Progenitor cell of endocrine pancreas (in vitro differentiated cells): Measurements from ENCODE around the gene MAN2B2. TPM values are rescaled to one million over a fixed set of nuclear protein-coding genes. Genes with fewer than 3 reads are reported as not detected.
"Not testable (repeated sequence)": the region's sequence is repeated elsewhere in the genome, so short reads cannot be mapped to it uniquely, and the experiment has no call there.

Experiments used
- DNase-seq: peaks from one replicate; pipeline ENCODE4 v3.0.0; 2021; ENCODE audit warnings: low spot score; ENCODE audit not compliant: unreplicated experiment
- H3K27ac Mint-ChIP-seq: 2 replicates; pipeline ENCODE4 v1.8.0; 2021; ENCODE audit warnings: mild to moderate bottlenecking, moderate library complexity, mixed read lengths
- H3K27me3 Mint-ChIP-seq: 2 replicates; pipeline ENCODE4 v1.8.0; 2021; ENCODE audit warnings: mixed read lengths
- H3K36me3 Mint-ChIP-seq: 2 replicates; pipeline ENCODE4 v1.8.0; 2022; ENCODE audit warnings: mixed read lengths; ENCODE audit not compliant: insufficient read depth
- H3K4me1 Mint-ChIP-seq: 2 replicates; pipeline ENCODE4 v1.8.0; 2021; ENCODE audit warnings: low read depth, mixed read lengths
- H3K4me3 Mint-ChIP-seq: 2 replicates; pipeline ENCODE4 v1.8.0; 2021; ENCODE audit warnings: low read depth, mild to moderate bottlenecking, moderate library complexity, mixed read lengths
- H3K9me3 Mint-ChIP-seq: 2 replicates; pipeline ENCODE4 v1.8.0; 2021; ENCODE audit warnings: low read depth, mixed read lengths
- CTCF ChIP-seq: fragments of 200-600 bp; sonication (generic); IDR thresholded peaks from one replicate; pipeline ENCODE4 v1.5.0; 2021; ENCODE audit warnings: antibody characterized with exemption, mild to moderate bottlenecking; ENCODE audit not compliant: unreplicated experiment
- total RNA-seq: library from RNA; stranded (reverse); gene quantifications from 2 replicates; pipeline ENCODE4 v1.2.1, GENCODE V29; 2021

The MAN2B2 gene
- total RNA-seq, 1 donor from 2014 or later: 25.4 TPM

- no peak for TF ChIP-seq CTCF
- no peak for DNase-seq
- Mint-ChIP-seq H3K4me3 (no peak overlapping the region), H3K27ac (no peak overlapping the region), H3K9me3 (no peaks in the 10 kb centered on the region), H3K4me1 (peaks cover under 1% of the 10 kb centered on the region), H3K27me3 (no peaks in the 10 kb centered on the region), H3K36me3 (peaks cover 1% of the 10 kb centered on the region)
These were observed 72.7 kb downstream of the MAN2B2 start for GRCh38 chr4:6647582-6648230.

DNA sequence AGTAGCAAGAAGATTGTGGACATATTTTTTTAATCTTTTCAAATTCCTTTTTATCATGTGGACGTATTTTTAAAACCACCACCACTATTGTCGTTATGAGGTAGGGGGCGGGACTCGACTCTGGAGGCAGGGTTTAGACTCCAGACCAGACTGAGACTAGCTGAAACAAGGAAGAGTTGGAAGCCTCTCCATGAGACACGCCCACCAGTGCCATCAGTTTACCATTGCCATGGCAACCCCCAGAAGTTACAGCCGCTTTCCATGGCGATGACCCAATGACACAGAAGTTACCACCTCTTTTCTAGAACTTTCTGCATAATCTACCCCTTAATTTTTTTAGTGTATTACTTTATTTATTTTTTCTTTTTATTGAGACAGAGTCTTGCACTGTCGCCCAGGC lies 74.2 kb downstream of the MAN2B2 start:
- Mint-ChIP-seq H3K27ac (no peak overlapping the region), H3K27me3 (no peaks in the 10 kb centered on the region), H3K9me3 (peaks cover 2% of the 10 kb centered on the region), H3K4me1 (no peaks in the 10 kb centered on the region), H3K4me3 (no peak overlapping the region), H3K36me3 (no peaks in the 10 kb centered on the region)
- no peak for DNase-seq
- no peak for TF ChIP-seq CTCF

DNA sequence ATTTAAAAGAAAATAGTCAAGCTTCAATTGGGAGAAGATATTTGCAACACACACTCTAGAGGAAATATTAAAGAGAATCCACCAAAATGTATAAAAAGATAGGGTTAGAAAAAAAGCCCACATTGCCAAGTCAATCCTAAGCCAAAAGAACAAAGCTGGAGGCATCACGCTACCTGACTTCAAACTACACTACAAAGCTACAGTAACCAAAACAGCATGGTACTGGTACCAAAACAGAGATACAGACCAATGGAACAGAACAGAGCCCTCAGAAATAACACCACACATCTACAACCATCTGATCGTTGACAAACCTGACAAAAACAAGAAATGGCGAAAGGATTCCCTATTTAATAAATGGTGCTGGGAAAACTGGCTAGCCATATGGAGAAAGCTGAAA lies 79.2 kb downstream of the MAN2B2 start:
- not testable (repeated sequence) for H3K27ac Mint-ChIP-seq, H3K9me3 Mint-ChIP-seq, DNase-seq, H3K36me3 Mint-ChIP-seq, H3K27me3 Mint-ChIP-seq, H3K4me3 Mint-ChIP-seq, H3K4me1 Mint-ChIP-seq

- not testable (repeated sequence) for H3K4me1 Mint-ChIP-seq, H3K9me3 Mint-ChIP-seq, H3K36me3 Mint-ChIP-seq, DNase-seq, H3K4me3 Mint-ChIP-seq, H3K27ac Mint-ChIP-seq
- peaks cover 17% of the 10 kb centered on the region for H3K27me3 Mint-ChIP-seq
These were observed 80.3 kb downstream of the MAN2B2 start for GRCh38 chr4:6655291-6655690.

DNA sequence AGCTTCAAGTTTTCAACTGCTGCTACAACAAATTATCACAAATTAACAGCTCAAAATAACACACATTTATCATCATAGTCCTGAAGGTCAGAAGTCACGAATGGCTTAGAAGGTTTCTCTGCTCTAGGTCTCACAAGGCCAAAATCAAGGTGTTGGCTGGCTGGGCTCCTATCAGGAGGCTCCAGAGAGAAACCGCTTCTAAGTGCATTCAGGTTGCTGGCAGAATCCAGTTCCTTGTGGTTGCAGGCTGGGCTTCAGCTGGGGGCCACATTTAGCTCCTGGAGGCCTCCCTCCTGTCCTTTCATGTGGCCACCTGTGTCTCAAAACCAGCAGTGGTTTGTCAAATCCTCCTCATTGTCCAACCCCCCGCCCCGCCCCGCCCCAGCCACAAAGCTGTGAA lies 80.9 kb downstream of the MAN2B2 start:
- no peak for TF ChIP-seq CTCF
- H3K9me3 Mint-ChIP-seq: peaks cover 3% of the 10 kb centered on the region
- H3K4me1 Mint-ChIP-seq: no peaks in the 10 kb centered on the region
- no peaks in the 10 kb centered on the region for H3K36me3 Mint-ChIP-seq
- no peak for DNase-seq
- peaks cover 19% of the 10 kb centered on the region for H3K27me3 Mint-ChIP-seq
- no peak overlapping the region for H3K27ac Mint-ChIP-seq
- H3K4me3 Mint-ChIP-seq: no peak overlapping the region

DNA sequence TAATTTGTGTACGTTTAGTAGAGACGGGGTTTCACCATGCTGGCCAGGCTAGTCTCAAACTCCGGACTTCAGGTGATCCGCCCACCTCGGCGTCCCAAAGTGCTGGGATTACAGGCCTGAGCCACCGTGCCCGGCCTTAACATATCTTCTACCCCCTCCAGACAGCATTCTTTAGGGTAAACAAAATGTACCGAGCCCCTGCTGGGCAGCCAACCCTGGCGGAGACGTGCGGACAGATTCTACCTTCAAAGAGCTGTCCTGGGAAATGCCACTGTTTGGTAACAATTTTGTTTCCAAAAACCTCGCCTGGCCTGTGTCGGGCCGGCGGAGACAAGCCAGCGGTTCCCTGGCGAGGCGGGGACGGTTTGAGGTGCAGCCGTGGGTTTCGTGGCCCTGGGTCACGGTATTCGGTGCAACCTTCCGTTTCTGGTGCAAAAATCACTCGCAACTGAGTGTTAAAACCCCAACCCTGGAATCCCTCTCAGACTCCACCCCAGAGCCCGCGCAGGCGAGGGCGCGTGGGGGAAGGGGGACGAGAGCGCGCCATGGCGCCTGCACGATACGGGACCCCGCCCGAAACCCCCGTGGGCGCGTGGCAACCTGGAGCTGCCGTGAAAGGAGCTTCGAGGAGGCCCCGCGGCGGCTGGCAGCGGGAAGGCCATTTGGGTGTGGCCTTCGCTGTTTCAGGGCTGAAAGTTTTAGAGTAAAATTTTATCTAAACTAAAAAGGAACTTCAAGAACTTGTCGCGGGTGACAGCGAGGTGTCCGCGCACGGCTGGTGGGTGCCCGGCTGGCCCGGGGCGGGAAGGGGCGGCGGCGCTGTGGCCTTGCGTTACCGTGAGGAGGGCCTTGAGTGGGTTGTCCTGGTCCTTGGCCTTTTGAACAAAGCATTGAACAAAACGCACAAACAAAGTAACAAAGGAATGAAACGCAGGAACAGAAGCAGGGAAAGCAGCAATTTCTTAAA lies 82.5 kb downstream of the MAN2B2 start:
- no peaks in the 10 kb centered on the region for H3K4me1 Mint-ChIP-seq
- peaks cover 25% of the 10 kb centered on the region for H3K27me3 Mint-ChIP-seq
- no peak for TF ChIP-seq CTCF
- DNase-seq: no peak
- H3K4me3 Mint-ChIP-seq: no peak overlapping the region
- peaks cover 1% of the 10 kb centered on the region for H3K36me3 Mint-ChIP-seq
- H3K9me3 Mint-ChIP-seq: peaks cover 3% of the 10 kb centered on the region
- no peak overlapping the region for H3K27ac Mint-ChIP-seq
